GM12872 (cell line): Measurements from ENCODE around the gene RGS3.

Experiments
- TF ChIP-seq, protein P1 (sequence below): IDR thresholded peaks from 3 replicates; pipeline ENCODE4 v1.5.1; 2011; ENCODE audit warnings: low read depth, mild to moderate bottlenecking, low read length, moderate library complexity; ENCODE audit not compliant: insufficient read depth

The RGS3 gene

DNA sequence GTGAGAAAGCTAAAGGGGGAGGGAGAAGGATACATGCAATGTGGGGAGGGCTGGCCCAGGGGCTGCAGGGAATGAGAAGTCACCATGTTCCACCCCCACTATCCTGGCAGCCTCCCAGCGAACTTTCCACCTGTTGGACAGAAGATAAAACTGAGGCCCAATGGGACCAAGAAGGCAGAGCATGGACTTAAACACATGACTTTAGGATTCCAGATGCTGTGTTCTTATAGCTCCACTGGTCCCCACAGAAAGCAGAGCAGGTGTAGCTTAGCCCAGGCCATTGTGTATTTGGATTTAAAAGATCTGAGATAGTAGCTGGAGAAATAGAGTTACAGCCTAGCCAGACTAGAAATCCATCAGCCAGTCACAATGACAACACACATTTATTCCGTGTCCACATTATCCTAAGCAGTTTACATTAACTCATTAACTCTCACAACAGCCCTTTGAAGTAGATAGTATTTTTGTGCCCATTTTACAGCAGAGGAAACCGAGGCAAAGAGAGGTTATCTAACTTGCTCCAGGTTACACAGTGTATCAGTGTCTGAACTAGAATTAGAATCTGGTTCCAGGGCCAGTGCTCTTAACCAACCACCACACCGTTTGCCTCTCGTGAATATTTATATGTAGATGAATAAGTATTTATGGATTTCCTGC is 121.0 kb downstream of the RGS3 start:
- TF ChIP-seq, protein P1, sequence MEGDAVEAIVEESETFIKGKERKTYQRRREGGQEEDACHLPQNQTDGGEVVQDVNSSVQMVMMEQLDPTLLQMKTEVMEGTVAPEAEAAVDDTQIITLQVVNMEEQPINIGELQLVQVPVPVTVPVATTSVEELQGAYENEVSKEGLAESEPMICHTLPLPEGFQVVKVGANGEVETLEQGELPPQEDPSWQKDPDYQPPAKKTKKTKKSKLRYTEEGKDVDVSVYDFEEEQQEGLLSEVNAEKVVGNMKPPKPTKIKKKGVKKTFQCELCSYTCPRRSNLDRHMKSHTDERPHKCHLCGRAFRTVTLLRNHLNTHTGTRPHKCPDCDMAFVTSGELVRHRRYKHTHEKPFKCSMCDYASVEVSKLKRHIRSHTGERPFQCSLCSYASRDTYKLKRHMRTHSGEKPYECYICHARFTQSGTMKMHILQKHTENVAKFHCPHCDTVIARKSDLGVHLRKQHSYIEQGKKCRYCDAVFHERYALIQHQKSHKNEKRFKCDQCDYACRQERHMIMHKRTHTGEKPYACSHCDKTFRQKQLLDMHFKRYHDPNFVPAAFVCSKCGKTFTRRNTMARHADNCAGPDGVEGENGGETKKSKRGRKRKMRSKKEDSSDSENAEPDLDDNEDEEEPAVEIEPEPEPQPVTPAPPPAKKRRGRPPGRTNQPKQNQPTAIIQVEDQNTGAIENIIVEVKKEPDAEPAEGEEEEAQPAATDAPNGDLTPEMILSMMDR = no peak

DNA sequence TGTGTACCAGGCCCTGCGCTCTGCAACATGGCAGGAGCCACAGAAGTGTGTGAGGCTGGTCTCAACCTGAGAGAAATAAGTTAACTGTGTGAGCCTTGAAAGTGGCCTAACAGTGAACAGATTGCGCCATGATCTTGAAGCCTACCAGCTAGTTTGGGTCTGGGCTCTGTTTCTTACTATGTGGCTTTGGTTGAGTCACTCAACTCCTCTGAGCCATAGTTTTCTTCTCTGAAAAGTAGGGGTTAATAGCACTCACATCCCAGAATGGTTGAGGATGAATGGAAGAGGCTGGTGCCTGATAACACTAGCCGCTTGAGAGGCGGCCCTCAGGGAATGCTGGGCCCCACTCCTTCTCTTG is 121.5 kb downstream of the RGS3 start:
- TF ChIP-seq, protein P1 = no peak

DNA sequence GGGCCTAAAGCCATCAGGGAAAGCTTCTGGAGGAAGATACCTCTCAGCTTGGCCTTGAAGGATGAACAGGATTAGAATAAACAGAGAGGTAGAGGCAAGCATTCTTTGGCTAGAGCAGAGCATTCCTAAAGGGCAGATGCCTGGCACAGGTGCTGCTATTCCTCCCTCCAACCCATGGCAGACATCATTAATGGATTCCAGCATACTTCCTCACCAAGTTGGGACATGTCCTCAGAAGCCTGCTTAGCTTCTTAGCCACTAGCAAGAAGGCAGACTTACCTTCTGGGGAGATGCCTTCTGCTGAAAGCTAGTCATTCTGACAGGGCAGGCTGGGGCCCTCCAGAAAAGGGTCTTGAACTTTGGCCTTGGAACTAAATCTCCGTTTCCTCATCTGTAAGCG is 122.0 kb downstream of the RGS3 start:
- TF ChIP-seq, protein P1 = no peak

DNA sequence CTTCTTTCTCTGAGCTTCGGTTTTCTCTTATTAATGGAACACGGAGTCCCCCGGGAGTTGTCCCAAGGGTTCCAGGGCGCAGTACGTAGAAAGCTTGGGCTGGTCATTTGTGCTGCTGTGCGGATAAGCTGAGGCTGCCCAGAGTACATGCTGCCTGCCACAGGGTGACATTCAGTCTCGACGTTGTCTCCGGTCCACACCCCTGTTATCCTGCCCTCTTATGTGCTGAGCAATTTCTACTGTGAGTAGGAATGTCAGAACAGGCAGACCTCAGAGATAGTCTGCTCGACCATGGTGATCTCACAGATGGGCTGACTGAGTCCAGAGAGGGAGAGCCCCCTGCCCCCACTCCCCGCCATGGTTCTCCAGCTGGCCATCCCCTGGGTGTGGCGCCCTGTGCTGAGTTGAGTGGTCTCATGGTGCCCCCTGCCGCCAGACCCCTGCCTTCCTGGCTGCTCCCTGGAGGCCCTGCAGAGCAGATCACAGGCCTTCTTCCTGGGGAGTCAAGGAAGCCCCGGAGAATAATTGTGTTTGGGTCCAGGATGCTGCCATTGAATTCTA is 124.0 kb downstream of the RGS3 start:
- TF ChIP-seq, protein P1 = no peak

DNA sequence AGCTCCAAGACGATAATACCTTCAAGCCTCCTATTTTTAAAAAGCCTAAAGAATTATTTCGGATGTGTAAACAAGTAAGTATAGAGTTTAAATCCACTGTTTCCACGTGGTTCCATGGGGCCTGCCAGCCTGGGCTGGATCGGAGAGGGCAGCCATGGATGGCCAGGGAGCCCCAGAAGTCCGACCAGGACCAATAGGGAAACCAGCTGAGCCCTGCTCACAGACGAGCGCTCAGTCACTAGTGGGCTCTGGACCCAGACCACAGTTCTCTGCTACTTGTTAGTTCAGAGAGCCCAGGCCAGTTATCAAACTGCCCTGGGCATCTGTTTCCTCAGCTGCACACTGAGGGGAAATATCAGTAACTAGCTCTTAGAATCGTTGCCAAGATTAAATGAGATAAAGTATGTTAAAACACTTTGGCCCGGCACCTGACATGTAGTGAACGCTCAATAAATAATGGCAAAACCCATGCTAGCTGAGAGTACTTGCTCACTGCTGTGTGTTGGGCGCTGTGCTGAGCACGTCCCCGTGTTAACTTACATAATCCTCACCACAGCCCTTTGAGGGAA is 124.8 kb downstream of the RGS3 start:
- TF ChIP-seq, protein P1 = no peak

DNA sequence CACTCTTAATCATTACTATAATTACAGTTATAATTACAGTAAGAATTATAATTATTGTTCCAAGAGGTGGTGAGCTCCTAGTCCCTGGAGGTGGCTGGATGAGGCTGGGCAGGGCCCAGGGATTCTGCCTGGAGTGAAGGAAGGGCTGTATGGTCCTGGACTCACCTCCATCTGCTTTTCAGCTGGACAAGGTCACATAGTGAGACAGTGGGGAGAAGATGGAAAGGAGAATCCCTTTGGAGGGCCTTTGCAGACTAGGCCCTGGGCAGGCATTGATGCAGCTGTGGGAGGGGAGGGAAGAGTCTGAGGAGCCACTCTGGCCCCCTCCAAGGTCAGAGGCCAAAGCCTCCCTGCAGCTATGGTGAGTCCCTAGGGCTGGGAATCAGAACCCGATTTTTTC is 125.4 kb downstream of the RGS3 start:
- TF ChIP-seq, protein P1 = no peak

DNA sequence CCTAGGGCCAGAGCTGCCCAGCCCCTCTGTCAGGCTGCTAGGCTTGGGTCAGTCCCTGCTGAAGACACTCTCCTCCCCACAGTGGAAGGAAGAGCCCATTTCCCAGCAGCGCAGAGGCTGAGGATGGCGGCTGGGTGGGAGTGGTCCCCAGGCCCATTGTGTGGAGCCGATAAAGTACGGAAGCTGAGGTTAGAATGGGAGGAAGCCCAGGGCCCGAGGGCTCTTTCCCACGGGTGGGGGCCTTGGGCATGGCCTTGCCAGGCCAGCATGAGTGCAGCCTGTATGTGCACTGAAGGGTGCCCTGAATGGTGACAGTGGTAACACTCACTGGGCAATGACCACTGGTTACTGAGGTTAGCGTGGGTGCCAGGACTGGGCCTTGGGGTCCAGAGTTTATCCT is 125.9 kb downstream of the RGS3 start:
- TF ChIP-seq, protein P1 = no peak
